HEK293 (cell line): ENCODE results near the gene CCDC85A.

Experiments
- CTCF ChIA-PET: fragments of 350-600 bp; formaldehyde crosslinking; extraction: SDS; loops from one replicate; lab custom pipeline; 2021; ENCODE audit warnings: antibody characterized with exemption; lab: Yijun Ruan, JAX
- POLR2A ChIA-PET: fragments of 300-600 bp; formaldehyde crosslinking; extraction: SDS; loops from one replicate; lab custom pipeline; 2020; ENCODE audit warnings: antibody characterized with exemption, inconsistent platforms; lab: Yijun Ruan, JAX
- H3K27ac ChIP-seq: fragments of 200-500 bp; sonication (Bioruptor generic); 2 replicates; pipeline ENCODE4 v1.5.1; 2014; ENCODE audit warnings: low read depth, low read length, control low read depth, inconsistent platforms; ENCODE audit errors: extremely low read depth
- H3K36me3 ChIP-seq, 2 experiments: fragments of 200-500 bp in 1 of 2; sonication (Bioruptor generic) in 1 of 2; 1 replicate in 1 of 2; 2 replicates in 1 of 2; pipeline ENCODE4 v1.5.1; 2014 to 2017; ENCODE audit warnings: inconsistent platforms in 2 of 2, low read length in 2 of 2; ENCODE audit not compliant: control insufficient read depth in 2 of 2, insufficient read depth in 1 of 2
- H3K4me1 ChIP-seq: fragments of 200-500 bp; sonication (Bioruptor generic); 2 replicates; pipeline ENCODE4 v1.5.1; 2014; ENCODE audit warnings: mild to moderate bottlenecking, low read length, inconsistent platforms; ENCODE audit not compliant: control insufficient read depth, insufficient read depth
- H3K4me3 ChIP-seq: 2 replicates; pipeline ENCODE4 v1.5.1; 2011; ENCODE audit warnings: low read depth, mild to moderate bottlenecking, control low read depth, low read length, moderate library complexity
- H3K9me3 ChIP-seq: fragments of 200-500 bp; sonication (Bioruptor generic); 2 replicates; pipeline ENCODE4 v1.5.1; 2014; ENCODE audit warnings: low read depth, low read length, inconsistent platforms; ENCODE audit not compliant: control insufficient read depth, insufficient read depth
- BCL11B ChIP-seq: fragments of 450-650 bp; formaldehyde crosslinking; IDR thresholded peaks from 2 replicates; pipeline ENCODE4 v1.5.1; 2016; ENCODE audit warnings: low read depth, missing biosample characterization, missing genetic modification characterization
- KLF10 ChIP-seq: fragments of 450-650 bp; IDR thresholded peaks from 2 replicates; pipeline ENCODE4 v1.5.1; 2018; ENCODE audit warnings: missing biosample characterization, mild to moderate bottlenecking, missing genetic modification characterization
- KLF16 ChIP-seq: fragments of 450-650 bp; formaldehyde crosslinking; IDR thresholded peaks from 2 replicates; pipeline ENCODE4 v1.5.1; 2017; ENCODE audit warnings: missing biosample characterization, missing genetic modification characterization
- KLF7 ChIP-seq: fragments of 450-650 bp; formaldehyde crosslinking; IDR thresholded peaks from 2 replicates; pipeline ENCODE4 v1.5.1; 2016; ENCODE audit warnings: missing biosample characterization, missing genetic modification characterization, borderline replicate concordance
- MZF1 ChIP-seq: fragments of 450-650 bp; formaldehyde crosslinking; IDR thresholded peaks from 2 replicates; pipeline ENCODE4 v1.5.1; 2017; ENCODE audit warnings: missing biosample characterization, missing genetic modification characterization, borderline replicate concordance
- ZNF174 ChIP-seq: fragments of 450-650 bp; formaldehyde crosslinking; IDR thresholded peaks from 2 replicates; pipeline ENCODE4 v1.5.0; 2017; ENCODE audit warnings: missing biosample characterization, mild to moderate bottlenecking, missing genetic modification characterization
- ZNF354C ChIP-seq: fragments of 450-650 bp; formaldehyde crosslinking; IDR thresholded peaks from 2 replicates; pipeline ENCODE4 v1.5.1; 2016; ENCODE audit warnings: missing biosample characterization, missing genetic modification characterization, low read depth, borderline replicate concordance
- ZNF529 ChIP-seq: fragments of 450-650 bp; formaldehyde crosslinking; IDR thresholded peaks from 2 replicates; pipeline ENCODE4 v1.5.1; 2017; ENCODE audit warnings: missing genetic modification characterization, missing biosample characterization; ENCODE audit not compliant: insufficient replicate concordance
- ZNF585B ChIP-seq: fragments of 450-650 bp; formaldehyde crosslinking; IDR thresholded peaks from 2 replicates; pipeline ENCODE4 v1.5.1; 2016; ENCODE audit warnings: missing biosample characterization, missing genetic modification characterization
- ZNF626 ChIP-seq: fragments of 450-650 bp; sonication (Bioruptor Pico); formaldehyde crosslinking; IDR thresholded peaks from 2 replicates; pipeline ENCODE4 v1.5.1; 2018; ENCODE audit warnings: missing biosample characterization, missing genetic modification characterization, inconsistent platforms
- ZNF747 ChIP-seq: fragments of 450-650 bp; formaldehyde crosslinking; IDR thresholded peaks from 2 replicates; pipeline ENCODE4 v1.5.1; 2016; ENCODE audit warnings: missing biosample characterization, missing genetic modification characterization
- ZNF785 ChIP-seq: fragments of 450-650 bp; formaldehyde crosslinking; IDR thresholded peaks from 2 replicates; pipeline ENCODE4 v1.5.1; 2016; ENCODE audit warnings: missing biosample characterization, missing genetic modification characterization
- TF ChIP-seq, protein P1 (sequence below): fragments of 450-650 bp; formaldehyde crosslinking; IDR thresholded peaks from 2 replicates; pipeline ENCODE4; 2016; ENCODE audit warnings: missing biosample characterization, missing genetic modification characterization
- TF ChIP-seq, protein P2 (sequence below): fragments of 450-650 bp; formaldehyde crosslinking; conservative IDR thresholded peaks from 2 replicates; pipeline ENCODE4 v1.5.1; 2016; ENCODE audit warnings: low read depth, missing biosample characterization, missing genetic modification characterization
- TF ChIP-seq, protein P3 (sequence below): fragments of 450-650 bp; formaldehyde crosslinking; IDR thresholded peaks from 2 replicates; pipeline ENCODE4 v1.5.1; 2016; ENCODE audit warnings: missing biosample characterization, missing genetic modification characterization
- TF ChIP-seq, protein P4 (sequence below): fragments of 450-650 bp; formaldehyde crosslinking; IDR thresholded peaks from 2 replicates; pipeline ENCODE4 v1.5.1; 2016; ENCODE audit warnings: missing biosample characterization, missing genetic modification characterization

The CCDC85A gene

DNA sequence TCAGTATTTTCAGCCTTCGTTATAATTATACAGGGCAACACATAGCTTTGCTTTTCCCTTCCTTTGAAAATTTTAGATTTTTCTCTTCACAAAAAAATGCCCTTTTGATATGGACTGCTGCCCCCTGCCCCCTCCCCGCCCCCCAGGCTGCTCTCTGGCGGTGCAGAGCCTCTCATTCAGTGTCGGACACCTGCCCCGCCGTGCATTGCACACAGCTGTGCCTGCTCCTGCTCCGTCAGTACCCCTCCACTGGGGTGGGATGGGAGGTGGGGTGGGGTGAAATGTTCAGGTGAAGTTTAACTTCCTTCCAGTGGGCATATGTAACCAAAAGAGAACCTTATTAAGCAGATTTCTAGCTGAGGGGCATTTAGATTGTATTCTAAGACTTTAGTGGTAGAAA, 148.0 kb downstream of the CCDC85A start:
- CTCF ChIA-PET = no interaction called here
- TF ChIP-seq ZNF626 = no peak
- TF ChIP-seq ZNF529 (tag by site-specific recombination) = no peak
- H3K36me3 ChIP-seq = no peaks in the 10 kb centered on the region
- H3K27ac ChIP-seq = no peak overlapping the region
- no peaks in the 10 kb centered on the region for H3K9me3 ChIP-seq
- POLR2A ChIA-PET = no interaction called here
- peaks cover 2% of the 10 kb centered on the region; the same call in 1 of the 2 replicates for H3K4me1 ChIP-seq
- H3K4me3 ChIP-seq = no peak overlapping the region

DNA sequence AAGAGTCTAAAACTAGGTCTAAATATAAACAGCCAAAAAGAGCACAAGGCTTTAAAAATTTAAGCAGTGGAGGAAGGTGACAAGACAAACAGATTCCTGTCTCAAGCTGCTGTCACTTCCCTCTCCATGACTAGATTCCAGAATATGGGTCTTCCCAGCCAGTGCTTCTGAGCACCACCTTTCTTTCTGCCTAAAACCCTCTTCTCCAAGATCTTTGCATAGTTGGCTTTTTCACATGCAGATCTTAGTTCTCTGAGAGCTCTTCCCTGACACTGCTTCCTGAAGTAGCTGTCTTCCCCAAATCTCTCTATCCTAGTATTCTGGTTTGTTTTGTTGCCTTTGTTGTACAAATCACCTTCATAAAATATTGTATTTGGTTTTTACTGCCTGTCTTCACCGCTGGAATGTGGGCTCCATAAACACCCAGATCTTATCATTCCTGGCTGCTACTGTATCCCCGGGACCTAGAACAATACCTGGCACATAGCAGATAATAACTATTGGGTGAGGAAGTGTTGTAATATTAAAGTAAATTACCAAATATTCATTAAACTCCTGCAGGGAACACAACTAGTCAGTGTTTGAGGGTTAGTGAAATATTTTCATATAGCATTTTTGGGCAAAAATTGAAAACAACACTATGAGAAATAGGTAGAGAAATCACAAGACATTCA, 150.2 kb downstream of the CCDC85A start:
- TF ChIP-seq ZNF354C = no peak
- TF ChIP-seq, protein P1, sequence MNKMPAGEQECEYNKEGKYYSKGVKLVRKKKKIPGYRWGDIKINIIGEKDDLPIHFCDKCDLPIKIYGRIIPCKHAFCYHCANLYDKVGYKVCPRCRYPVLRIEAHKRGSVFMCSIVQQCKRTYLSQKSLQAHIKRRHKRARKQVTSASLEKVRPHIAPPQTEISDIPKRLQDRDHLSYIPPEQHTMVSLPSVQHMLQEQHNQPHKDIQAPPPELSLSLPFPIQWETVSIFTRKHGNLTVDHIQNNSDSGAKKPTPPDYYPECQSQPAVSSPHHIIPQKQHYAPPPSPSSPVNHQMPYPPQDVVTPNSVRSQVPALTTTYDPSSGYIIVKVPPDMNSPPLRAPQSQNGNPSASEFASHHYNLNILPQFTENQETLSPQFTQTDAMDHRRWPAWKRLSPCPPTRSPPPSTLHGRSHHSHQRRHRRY = no peak
- TF ChIP-seq KLF10 (tag by site-specific recombination) = no peak
- TF ChIP-seq KLF7 = no peak
- no peak for TF ChIP-seq BCL11B
- no peak for TF ChIP-seq MZF1 (tag by site-specific recombination)
- TF ChIP-seq, protein P2, sequence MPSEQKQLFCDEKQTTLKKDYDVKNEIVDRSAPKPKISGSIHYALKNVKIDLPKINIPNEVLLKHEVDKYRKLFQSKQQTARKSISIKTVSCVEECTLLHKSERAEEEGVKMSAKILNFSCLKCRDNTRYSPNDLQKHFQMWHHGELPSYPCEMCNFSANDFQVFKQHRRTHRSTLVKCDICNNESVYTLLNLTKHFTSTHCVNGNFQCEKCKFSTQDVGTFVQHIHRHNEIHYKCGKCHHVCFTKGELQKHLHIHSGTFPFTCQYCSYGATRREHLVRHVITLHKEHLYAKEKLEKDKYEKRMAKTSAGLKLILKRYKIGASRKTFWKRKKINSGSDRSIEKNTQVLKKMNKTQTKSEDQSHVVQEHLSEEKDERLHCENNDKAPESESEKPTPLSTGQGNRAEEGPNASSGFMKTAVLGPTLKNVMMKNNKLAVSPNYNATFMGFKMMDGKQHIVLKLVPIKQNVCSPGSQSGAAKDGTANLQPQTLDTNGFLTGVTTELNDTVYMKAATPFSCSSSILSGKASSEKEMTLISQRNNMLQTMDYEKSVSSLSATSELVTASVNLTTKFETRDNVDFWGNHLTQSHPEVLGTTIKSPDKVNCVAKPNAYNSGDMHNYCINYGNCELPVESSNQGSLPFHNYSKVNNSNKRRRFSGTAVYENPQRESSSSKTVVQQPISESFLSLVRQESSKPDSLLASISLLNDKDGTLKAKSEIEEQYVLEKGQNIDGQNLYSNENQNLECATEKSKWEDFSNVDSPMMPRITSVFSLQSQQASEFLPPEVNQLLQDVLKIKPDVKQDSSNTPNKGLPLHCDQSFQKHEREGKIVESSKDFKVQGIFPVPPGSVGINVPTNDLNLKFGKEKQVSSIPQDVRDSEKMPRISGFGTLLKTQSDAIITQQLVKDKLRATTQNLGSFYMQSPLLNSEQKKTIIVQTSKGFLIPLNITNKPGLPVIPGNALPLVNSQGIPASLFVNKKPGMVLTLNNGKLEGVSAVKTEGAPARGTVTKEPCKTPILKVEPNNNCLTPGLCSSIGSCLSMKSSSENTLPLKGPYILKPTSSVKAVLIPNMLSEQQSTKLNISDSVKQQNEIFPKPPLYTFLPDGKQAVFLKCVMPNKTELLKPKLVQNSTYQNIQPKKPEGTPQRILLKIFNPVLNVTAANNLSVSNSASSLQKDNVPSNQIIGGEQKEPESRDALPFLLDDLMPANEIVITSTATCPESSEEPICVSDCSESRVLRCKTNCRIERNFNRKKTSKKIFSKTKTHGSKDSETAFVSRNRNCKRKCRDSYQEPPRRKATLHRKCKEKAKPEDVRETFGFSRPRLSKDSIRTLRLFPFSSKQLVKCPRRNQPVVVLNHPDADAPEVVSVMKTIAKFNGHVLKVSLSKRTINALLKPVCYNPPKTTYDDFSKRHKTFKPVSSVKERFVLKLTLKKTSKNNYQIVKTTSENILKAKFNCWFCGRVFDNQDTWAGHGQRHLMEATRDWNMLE (tag by site-specific recombination) = no peak
- TF ChIP-seq, protein P3, sequence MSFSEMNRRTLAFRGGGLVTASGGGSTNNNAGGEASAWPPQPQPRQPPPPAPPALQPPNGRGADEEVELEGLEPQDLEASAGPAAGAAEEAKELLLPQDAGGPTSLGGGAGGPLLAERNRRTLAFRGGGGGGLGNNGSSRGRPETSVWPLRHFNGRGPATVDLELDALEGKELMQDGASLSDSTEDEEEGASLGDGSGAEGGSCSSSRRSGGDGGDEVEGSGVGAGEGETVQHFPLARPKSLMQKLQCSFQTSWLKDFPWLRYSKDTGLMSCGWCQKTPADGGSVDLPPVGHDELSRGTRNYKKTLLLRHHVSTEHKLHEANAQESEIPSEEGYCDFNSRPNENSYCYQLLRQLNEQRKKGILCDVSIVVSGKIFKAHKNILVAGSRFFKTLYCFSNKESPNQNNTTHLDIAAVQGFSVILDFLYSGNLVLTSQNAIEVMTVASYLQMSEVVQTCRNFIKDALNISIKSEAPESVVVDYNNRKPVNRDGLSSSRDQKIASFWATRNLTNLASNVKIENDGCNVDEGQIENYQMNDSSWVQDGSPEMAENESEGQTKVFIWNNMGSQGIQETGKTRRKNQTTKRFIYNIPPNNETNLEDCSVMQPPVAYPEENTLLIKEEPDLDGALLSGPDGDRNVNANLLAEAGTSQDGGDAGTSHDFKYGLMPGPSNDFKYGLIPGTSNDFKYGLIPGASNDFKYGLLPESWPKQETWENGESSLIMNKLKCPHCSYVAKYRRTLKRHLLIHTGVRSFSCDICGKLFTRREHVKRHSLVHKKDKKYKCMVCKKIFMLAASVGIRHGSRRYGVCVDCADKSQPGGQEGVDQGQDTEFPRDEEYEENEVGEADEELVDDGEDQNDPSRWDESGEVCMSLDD (tag by site-specific recombination) = no peak
- no peak for TF ChIP-seq KLF16 (tag by site-specific recombination)
- TF ChIP-seq, protein P4, sequence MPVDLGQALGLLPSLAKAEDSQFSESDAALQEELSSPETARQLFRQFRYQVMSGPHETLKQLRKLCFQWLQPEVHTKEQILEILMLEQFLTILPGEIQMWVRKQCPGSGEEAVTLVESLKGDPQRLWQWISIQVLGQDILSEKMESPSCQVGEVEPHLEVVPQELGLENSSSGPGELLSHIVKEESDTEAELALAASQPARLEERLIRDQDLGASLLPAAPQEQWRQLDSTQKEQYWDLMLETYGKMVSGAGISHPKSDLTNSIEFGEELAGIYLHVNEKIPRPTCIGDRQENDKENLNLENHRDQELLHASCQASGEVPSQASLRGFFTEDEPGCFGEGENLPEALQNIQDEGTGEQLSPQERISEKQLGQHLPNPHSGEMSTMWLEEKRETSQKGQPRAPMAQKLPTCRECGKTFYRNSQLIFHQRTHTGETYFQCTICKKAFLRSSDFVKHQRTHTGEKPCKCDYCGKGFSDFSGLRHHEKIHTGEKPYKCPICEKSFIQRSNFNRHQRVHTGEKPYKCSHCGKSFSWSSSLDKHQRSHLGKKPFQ (tag by site-specific recombination) = no peak
- TF ChIP-seq ZNF785 = no peak
- no peak for TF ChIP-seq ZNF174
- TF ChIP-seq ZNF585B (tag by site-specific recombination) = no peak
- no peak for TF ChIP-seq ZNF747 (tag by site-specific recombination)
- no peaks in the 10 kb centered on the region for H3K36me3 ChIP-seq
- H3K4me3 ChIP-seq = no peak overlapping the region
- ChIA-PET POLR2A (no interaction called here), CTCF (interaction anchor here (0.6 kb wide), 1 partner anchor 563 kb away, joined by 4 read pairs; no protein-coding TSS in a partner anchor)
- H3K4me1 ChIP-seq = peaks cover 2% of the 10 kb centered on the region; the same call in 1 of the 2 replicates
- H3K9me3 ChIP-seq = no peaks in the 10 kb centered on the region
- no peak overlapping the region for H3K27ac ChIP-seq
